HG02623 (cell line): ENCODE results near the gene CCDC137.

Source experiments
- ATAC-seq: cut with Tn5 transposase; IDR thresholded peaks from one replicate; pipeline ENCODE4 v1.9.1; 2021; ENCODE audit warnings: moderate library complexity; ENCODE audit not compliant: unreplicated experiment

CCDC137 gene

DNA sequence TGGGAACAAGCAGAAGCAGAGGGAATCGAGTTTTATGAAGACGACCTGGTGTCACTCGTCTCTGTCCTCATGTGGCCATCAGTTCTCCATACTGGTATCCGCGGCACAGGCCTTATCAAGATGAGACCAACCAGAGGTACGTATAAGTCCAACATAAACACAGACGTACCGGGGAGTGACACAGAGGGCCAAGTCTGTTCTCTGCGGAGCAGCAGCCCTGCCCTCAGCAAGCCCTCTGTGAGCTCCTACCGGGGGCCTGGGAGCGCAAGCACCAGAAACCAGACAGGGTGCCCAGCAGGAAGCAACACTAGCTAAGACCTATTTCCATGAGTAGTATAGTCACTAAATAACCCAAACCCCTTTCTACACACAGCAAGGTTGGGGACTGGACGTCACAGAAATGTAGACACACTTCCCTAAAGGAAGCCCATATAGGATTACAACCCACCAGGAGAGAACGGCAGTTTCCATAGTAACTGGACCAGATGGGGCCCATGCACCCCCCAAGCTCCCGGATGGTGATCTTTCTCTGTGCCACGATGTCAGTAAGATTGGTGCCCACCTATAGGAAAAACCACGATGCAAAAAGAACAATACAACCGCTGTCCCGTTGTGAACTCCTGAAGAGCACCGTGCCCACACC lies 16.1 kb downstream of the CCDC137 start:
- ATAC-seq = no peak

DNA sequence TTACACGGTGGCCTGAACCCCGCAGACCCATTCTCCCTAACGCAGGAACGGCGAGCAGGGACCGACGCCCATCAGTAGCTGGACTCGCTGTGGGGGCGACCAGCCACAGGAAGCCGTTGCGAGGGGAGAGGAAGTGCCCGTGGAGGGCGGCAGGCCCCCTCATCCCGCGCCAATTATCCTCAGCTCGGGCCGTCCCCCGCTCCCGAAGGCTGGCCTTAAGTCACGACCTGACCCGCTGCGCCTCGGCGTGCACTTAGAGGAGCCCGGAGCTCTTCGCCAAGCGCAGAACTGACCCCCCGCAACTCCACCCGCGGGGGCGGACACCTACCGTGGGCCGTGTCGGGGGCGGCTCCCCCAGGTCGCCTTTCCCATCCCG lies 16.7 kb downstream of the CCDC137 start:
- peak; percentile 20 for ATAC-seq

DNA sequence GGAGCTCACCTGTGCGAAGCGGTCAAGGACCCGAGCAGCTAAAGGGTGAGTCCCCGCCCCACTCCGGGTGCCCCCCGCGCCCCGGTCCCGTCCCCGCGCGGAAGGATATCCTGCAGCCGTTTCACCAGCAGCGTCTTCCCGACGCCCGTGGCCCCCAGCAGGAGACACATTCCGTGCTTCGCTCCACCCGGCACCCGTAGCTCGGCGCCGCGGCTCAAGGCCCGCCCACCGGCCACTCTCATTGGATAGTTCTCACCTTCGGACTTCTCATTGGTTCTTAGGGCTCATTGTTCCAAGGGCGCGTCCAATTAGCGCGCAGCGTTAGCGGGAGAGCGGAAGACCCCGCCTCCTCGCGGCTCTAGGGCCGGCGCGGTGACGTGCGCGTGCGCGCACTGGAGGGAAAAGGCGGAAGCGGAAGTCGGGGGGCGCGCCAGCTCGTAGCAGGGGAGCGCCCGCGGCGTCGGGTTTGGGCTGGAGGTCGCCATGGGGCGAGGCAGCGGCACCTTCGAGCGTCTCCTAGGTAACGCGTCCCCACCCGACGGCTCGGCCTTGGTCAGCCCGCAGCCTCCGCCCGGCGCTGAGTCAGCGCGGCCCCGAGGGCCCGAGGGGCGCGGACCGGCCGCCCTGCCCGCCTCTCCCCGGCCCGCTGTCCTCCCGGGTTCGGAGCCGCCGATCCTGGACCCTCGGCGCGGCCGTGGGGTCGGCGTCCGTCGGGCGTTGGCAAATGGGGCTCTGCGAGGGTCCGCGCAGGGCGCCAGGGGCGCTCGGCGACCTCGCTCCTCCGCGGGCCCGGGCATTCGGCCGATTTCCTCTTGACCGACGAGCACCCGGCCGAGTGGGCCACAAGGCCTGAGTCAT lies 17.3 kb downstream of the CCDC137 start, which contains the start of the genes ARL16 and HGS:
Gene ARL16, minus strand, starts transcription at position 214 of the 858 bp plus-strand sequence. Its CDS starts 44 bp downstream, at position 170.
Gene HGS, plus strand, starts transcription at position 428 of the 858 bp plus-strand sequence. Its CDS starts 56 bp downstream, at position 484.
- peak; percentile 87 for ATAC-seq

DNA sequence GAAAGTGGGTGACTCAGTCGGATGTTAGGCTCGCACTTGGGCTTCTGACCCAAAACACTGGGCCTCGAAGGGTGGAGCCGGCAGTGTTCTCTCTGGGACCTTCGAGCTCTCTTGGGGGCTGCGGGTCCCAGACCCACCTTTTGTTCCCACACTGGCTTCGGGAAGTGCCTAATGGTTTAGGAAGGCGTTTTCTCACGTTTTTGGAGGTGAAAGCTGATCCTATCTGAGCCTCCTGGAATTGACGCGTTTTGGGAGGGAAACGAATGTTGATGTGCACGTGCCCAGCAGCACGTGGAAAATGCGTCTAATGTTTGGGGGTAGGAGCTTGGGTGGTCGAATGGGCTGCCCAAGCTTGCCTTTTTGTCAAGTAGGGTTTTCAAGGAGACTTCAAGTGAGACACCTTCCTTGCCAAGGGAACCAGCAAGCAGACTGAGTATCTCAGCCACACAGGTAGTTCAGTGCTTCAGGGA lies 17.9 kb downstream of the CCDC137 start:
- no peak for ATAC-seq

DNA sequence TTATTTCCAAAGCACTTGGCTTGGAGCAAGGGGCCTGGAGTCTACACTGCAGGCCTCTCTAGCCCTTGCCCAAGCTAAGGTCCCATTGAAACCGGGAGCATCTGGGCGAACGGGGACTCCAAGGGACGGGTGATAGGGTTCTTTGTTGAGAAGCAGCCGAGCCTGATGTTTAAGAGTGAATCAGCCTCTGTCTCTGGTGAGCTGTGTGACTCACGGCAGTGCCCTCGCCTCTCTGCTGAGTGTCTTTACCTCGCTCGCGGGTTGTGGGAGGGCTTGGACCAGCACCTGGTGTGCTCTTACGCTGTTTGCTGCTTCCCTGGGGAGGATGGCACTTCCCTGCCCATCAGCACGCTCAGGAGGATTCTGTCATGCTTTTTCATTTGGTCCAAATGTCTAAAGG lies 18.6 kb downstream of the CCDC137 start:
- ATAC-seq = no peak

DNA sequence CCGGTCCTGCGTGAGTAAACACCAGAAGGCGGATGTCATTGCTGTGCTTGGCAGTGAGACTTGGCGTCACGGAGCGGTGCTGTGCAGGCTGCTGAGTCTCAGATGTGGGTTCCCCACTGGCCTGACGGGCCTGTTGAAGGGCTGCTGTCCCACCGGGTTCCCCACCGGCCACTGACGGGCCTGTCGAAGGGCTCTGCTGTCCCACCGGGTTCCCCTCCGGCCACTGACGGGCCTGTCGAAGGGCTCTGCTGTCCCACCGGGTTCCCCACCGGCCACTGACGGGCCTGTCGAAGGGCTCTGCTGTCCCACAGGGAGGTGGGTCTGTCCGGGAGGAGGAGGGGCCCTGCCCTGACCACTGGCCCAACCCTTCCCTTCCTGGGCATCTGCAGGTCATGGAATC lies 20.1 kb downstream of the CCDC137 start:
- no peak for ATAC-seq

DNA sequence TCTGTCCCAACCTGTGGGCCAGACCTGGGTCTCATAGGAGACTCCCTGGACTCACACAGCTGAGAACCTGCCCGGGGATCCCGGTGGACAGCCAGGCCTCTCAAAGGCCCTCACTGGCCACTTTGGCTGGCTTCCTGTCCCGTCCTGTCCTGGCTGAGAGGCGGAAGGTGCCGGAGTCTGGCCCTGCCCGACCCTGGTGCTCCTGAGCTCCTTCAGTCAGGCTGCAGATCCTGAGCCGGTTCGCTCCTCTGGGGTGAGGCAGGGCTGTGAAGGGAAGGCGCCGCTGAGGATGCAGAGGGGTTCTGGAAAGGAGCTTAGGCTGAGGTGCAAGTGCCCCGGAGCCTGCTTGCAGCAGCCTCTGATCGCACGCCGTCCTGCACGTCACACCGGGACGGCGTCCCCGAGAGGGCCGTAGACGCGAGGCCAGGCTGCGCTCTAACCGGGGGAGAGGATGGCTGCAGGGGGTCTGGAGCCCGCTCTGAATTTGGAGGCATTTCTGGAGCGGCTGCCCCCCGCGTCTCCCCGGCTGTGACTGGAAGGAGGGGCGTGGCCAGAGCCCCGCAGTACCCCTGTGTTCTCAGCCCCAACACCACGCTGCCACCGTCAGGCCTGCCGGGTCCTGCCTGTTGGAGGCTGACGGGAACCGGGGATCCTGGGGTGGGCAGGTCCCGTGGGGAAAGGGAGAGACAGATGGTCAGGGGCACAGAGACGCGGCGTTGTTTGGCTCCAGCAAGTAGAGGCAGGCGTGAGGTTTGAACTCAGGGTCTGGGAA lies 21.4 kb downstream of the CCDC137 start:
- no peak for ATAC-seq

DNA sequence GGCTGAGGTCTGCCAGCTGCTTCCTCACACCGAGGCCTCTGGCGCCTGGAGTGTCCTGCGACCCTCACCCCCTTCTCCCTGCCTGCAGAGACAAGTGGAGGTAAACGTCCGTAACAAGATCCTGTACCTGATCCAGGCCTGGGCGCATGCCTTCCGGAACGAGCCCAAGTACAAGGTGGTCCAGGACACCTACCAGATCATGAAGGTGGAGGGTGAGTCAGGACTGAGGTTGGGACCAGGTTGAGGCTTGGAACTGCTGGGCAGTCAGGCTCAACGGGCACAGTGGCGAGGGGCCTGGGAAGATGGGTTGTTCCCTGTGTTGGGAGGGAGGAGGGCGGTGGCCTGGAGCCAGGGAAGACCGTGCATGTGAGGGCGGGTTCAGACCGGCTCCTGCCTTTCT lies 22.1 kb downstream of the CCDC137 start:
- ATAC-seq = no peak

DNA sequence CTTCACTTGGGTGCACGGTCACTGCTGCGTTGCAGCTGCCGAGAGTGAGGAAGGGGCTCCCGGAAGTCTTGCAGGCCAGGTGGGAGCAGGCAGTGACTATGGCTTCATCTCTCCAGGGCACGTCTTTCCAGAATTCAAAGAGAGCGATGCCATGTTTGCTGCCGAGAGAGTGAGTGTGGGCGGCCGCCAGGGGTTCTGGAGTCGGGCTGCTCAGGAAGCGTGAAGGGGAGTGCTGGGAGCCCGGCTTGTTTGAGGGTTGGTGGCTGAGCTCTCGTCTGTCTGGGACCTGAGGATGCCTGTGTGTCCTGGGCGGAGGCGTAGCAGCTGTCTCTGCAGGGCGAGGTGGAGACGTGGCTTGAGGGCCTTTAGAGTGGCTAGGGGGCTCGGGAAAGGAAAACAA lies 23.5 kb downstream of the CCDC137 start:
- ATAC-seq = no peak

DNA sequence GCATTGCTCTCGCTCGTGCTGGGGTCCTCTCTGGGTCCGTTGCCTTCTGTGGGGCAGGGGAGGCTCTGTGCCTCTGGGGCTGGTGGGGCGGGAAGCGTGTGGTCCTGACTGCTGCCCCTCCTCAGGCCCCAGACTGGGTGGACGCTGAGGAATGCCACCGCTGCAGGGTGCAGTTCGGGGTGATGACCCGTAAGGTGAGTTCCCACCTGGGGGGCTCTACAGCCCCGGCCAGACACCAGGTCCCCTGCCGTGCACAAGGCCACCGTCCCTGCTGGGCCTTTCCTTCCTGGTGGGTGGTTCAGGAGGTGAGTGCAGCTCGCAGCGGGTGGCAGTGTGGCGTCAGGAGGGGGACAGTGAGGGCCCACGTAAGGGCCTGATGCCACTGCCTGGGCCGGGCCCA lies 24.0 kb downstream of the CCDC137 start:
- no peak for ATAC-seq

DNA sequence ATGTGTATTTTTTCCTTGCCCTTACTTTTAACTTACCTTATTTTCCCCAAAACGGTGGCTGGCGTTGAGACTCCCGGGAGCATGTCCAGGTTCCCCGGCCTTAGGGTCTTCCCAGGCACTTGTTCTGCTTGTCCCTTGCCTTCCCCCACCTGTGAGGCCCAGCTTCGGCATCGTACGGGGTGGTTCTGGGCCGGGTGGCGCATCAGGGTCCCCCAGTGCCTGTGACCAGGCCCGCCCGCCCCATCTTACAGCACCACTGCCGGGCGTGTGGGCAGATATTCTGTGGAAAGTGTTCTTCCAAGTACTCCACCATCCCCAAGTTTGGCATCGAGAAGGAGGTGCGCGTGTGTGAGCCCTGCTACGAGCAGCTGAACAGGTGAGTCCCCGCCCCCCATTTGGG lies 24.7 kb downstream of the CCDC137 start:
- no peak for ATAC-seq

DNA sequence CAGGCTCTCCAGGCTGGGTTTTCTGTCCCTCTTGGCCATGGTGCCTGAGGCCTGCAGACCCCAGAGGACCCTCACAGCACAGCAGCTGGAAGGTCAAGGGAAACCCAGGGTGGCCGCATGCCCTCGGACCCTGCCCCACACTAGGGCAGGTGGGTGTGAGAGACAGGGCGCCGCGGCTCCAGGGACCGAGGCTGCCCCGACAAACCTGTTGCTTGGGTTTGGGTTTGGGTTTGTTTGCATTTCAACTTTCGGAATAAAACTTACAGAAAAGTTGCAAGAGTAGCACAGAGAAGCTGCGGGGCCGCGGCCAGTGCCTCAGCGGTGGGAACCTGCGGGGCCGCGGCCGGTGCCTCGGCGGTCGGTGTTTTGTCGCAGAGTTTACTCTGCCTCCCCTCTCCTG lies 25.1 kb downstream of the CCDC137 start:
- ATAC-seq = no peak

DNA sequence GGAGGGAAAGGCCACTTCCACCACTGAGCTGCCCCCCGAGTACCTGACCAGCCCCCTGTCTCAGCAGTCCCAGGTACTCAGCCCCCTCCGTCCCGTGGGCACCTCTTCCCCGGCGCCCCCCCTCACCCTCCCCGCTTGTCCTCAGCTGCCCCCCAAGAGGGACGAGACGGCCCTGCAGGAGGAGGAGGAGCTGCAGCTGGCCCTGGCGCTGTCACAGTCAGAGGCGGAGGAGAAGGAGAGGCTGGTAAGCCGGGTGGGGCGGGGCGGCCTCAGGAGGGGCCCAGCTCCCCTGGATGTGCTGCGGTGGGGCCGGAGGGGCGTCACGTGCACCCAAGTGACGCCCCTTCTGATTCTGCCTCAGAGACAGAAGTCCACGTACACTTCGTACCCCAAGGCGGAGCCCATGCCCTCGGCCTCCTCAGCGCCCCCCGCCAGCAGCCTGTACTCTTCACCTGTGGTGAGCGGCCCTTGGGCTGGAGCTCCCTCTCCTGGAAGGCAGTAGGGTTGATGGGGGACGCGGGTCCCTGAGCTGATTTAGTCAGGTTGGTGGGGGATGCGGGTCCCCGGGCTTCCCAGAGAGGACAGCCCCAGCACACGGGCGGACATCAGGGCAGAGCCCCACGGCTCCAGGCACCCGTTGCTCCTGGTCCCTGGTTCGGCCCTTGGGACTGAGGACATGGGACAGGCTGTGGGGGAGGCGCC lies 27.1 kb downstream of the CCDC137 start:
- no peak for ATAC-seq

DNA sequence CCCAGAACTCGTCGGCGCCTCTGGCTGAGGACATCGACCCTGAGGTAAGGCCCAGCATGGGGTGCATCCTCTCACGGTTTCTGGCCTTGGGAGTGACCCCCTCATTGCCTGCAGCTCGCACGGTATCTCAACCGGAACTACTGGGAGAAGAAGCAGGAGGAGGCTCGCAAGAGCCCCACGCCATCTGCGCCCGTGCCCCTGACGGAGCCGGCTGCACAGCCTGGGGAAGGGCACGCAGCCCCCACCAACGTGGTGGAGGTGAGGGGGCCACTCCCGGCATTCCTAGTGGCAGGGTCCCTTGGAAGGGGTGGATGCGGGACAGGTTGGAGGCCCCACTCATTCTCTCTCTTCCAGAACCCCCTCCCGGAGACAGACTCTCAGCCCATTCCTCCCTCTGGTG lies 28.3 kb downstream of the CCDC137 start:
- no peak for ATAC-seq

DNA sequence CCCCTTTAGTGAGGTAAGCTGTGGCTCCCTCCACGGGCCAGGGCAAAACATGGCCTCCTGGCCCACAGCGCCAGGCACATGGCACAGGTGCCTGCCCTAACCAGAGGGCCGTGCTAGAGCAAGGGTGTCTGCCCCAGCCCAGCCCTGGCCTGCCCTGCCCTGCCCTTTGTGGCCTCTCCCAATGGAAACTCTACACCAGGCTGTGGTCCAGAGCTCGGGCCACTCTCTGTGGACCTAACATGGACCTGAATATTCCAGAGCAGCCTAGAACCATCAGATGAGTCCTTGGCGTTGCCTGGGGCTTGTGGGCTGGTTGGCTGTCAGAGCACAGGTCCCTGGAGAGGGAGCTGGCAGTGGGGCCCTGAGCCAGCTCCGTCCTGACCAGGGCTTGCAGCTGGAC lies 28.7 kb downstream of the CCDC137 start:
- no peak for ATAC-seq

DNA sequence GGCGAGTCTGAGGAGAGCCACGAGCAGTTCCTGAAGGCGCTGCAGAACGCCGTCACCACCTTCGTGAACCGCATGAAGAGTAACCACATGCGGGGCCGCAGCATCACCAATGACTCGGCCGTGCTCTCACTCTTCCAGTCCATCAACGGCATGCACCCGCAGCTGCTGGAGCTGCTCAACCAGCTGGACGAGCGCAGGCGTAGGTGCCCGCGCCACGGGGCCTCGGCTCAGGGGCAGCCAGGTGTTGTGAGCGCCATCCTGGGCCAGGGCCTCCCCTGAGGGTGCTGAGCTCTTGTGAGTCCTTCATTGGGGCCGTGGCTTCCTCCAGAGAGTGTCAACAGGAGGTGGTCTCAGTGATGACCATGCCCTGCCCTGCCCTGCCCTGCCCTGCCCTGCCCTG lies 29.3 kb downstream of the CCDC137 start:
- ATAC-seq = no peak

DNA sequence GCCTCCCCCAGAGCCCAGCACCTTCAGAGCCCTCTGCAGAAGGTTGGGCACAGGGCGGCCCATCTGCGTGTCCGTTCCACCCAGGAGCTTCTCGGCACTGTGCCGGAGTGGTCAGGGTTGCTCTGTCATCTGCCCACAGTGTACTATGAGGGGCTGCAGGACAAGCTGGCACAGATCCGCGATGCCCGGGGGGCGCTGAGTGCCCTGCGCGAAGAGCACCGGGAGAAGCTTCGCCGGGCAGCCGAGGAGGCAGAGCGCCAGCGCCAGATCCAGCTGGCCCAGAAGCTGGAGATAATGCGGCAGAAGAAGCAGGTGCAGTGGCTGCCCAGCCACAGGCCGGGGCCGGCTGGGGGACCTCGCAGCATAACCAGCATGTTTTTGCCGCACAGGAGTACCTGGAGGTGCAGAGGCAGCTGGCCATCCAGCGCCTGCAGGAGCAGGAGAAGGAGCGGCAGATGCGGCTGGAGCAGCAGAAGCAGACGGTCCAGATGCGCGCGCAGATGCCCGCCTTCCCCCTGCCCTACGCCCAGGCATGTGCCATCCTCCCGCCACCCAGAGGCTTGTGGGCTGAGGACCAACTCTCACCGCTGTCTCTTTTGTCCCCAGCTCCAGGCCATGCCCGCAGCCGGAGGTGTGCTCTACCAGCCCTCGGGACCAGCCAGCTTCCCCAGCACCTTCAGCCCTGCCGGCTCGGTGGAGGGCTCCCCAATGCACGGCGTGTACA lies 29.8 kb downstream of the CCDC137 start:
- ATAC-seq = no peak

DNA sequence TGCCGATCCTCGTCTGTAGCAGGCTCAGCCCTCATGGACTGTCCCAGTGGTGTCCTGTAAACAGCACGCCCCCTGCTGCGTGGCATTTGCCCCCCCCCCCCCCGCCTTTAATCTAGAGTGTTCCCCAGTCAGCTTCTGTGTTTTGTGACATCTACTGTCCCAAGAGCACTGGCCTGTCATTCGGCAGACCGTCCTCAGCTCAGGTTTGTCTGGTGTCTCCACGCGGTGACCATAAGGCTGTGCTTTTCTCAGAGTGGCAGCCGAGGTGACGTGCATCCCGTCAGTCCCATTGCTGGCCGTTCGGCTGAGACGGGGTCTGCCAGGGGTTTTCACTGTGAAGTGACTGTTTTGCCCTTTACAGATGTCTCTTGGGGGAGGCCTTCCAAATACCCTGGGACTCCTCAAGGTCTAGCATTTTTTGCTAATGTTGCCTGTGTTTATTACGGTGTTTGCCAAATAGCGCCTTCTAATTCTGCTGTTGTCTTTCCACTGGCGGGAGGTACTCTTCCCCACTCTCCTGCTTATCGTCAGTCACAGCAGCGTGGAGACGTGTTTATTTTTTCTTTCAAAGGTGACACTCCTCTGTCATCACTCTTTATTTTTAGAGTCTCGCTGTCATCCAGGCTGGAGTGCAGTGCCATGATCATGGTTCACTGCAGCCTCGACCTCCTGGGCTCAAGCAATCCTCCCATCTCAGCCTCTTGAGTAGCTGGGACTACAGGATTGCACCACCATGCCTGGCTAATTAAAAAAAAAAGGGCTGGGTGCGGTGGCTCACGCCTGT lies 30.9 kb downstream of the CCDC137 start:
- no peak for ATAC-seq
